ENCODE measurements around the gene CASD1. TPM values are rescaled to one million over a fixed set of nuclear protein-coding genes. Genes with fewer than 3 reads are reported as not detected.

Gene CASD1
- polyA plus RNA-seq, 2 of the 4 experiments (the other 2 are of a cell fraction): 16.3 to 35.4 TPM

DNA sequence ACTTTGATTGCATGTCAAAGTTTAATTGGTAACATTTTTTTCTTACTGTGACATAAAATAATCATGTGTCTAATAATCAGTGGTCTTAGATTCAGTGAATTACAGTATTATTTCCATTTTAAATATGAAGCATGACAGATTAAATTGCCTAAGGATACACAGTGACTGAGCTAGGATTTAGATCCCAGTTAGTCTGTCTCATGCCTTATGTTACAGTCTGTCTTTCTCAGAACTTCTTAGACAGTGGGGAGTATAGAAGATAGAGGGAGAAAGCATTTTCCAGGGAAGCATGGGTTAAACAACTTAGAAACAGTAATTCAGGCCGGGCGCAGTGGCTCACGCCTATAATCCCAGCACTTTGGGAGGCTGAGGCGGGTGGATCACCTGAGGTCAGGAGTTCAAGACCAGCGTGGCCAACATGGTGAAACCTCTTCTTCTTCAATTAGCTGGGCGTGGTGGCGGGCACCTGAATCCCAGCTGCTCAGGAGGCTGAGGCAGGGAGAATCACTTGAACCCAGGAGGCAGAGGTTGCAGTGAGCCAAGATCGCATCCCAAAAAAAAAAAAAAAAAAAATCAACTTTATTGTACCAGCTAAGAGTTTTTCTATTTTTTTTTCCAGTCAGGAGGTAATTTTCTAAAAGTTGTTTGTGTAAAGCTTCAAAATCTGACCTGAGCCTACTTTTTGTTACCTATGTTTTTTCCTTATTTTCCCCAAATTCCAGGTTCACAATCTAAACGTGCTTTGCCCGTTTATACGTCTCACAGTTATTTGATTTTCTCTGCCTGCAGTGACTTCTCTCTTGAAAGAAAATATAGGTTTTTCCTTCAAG lies 3.3 kb downstream of the CASD1 start:
- H3K4me3 ChIP-seq: no peak overlapping the region
- FAIRE-seq (no peak), DNase-seq (ENCODE audit: low read depth in 1 of 2, low spot score in 1 of 2) (no peak), ATAC-seq (no peak)
- peak overlapping the region; percentile 80; the same call in 2 of the 3 replicates for H3K4me2 ChIP-seq
- CTCF ChIA-PET: interaction anchor here (1.2 to 1.5 kb wide), 2 partner anchors 224 to 687 kb away, joined by 3 to 5 read pairs; no protein-coding TSS in a partner anchor
- no peaks in the 10 kb centered on the region for H3K9me3 ChIP-seq
- WGBS (ENCODE audit: missing lambda C conversion rate): 89% methylated on average over 11 of the region's 11 CpGs
- H3K4me1 ChIP-seq: peaks cover 56% of the 10 kb centered on the region
- TF ChIP-seq BHLHE40 (IDR thresholded peaks at IDR 0.05; ENCODE audit: low read depth, low read length) (no peak), HES2 (IDR thresholded peaks at IDR 0.05) (no peak), MAFK (IDR thresholded peaks at IDR 0.05; ENCODE audit: partially characterized antibody) (no peak), ZFP36 (IDR thresholded peaks at IDR 0.05; ENCODE audit: borderline replicate concordance, partially characterized antibody) (no peak), NFE2L2 (conservative IDR thresholded peaks at IDR 0.05; ENCODE audit: low read length) (no peak), PBX3 (IDR thresholded peaks at IDR 0.05) (no peak), CEBPB (IDR thresholded peaks at IDR 0.05) (no peak), NPAS2 (CRISPR knock-in tag; IDR thresholded peaks at IDR 0.05; ENCODE audit: borderline replicate concordance) (no peak), E2F6 (IDR thresholded peaks at IDR 0.05; ENCODE audit: borderline replicate concordance, low read depth) (no peak), KDM5A (IDR thresholded peaks at IDR 0.05) (no peak)
- TF ChIP-seq, protein P1, sequence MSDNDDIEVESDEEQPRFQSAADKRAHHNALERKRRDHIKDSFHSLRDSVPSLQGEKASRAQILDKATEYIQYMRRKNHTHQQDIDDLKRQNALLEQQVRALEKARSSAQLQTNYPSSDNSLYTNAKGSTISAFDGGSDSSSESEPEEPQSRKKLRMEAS (IDR thresholded peaks at IDR 0.05): no peak
- no peak overlapping the region for H3K27ac ChIP-seq
- POLR2A ChIA-PET: no interaction called here

DNA sequence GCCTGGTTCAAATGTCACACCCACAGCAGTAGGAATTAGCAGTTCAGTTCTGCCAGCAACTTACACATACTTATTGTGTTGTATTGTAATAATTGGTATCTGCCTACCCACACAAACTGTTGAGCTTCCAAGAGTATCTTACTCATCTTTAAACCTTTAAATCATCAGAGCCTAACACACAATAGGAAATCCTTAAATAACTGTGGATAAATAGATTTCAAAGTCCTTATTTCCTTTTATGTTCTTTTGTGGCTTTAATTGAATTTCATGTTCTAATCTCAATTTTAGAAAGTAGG lies 3.9 kb downstream of the CASD1 start:
- ChIA-PET POLR2A (no interaction called here), CTCF (no interaction called here)
- no peak for TF ChIP-seq SMC3 (IDR thresholded peaks at IDR 0.05)
- TF ChIP-seq RARB (CRISPR knock-in tag; IDR thresholded peaks at IDR 0.05): no peak
- no peak for TF ChIP-seq ZC3H11A (IDR thresholded peaks at IDR 0.05)
- Histone ChIP-seq H3K4me1 (peaks cover 50% of the 10 kb centered on the region), H3K9me3 (no peaks in the 10 kb centered on the region), H3K27ac (no peak overlapping the region), H3K4me2 (peak overlapping the region; percentile 1; the same call in 1 of the 3 replicates), H3K4me3 (no peak overlapping the region)
- FAIRE-seq (no peak), DNase-seq (ENCODE audit: low read depth in 1 of 2, low spot score in 1 of 2) (no peak), ATAC-seq (no peak)

DNA sequence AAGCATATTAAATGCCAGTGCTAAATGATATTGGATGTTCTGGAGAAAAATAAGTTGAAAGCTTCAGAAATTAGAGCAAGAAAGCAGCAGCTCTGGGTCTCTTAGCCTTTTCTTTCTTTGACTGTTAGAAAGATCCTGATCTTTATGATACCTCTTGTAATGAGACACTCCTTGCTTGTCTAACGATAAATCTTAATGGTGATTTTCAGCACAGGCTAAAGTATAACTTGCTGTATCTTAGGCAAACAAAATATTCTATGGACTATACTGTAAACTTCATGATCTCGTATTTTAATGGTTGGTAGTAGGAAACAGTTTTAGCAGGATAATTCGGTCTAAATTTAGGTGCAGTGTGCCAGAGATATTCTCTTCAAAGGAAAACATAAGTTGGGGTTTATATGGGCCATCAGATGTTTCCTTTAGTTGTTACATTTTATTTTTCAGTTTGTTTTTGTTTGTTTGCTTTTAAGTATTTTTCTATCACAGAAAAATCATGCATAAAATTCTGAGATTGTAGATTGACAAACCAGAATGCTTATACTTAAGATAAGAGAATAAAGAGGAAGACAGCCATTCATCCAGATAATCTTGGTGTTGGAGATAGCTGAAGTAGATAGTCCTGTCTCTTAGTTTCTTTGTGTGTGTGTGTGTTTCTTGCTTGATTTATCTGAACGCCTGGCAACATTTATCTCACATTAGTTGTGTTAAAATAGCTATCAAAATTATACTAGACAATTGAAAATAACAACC lies 4.7 kb downstream of the CASD1 start:
- TF ChIP-seq RARB (CRISPR knock-in tag; IDR thresholded peaks at IDR 0.05) (no peak), HOXB5 (CRISPR knock-in tag; IDR thresholded peaks at IDR 0.05) (no peak), PBX3 (IDR thresholded peaks at IDR 0.05) (no peak), CBX8 (IDR thresholded peaks at IDR 0.05) (no peak), RFX5 (IDR thresholded peaks at IDR 0.05) (no peak), BHLHE40 (IDR thresholded peaks at IDR 0.05; ENCODE audit: low read depth, low read length) (no peak), ZNF302 (CRISPR knock-in tag; IDR thresholded peaks at IDR 0.05) (no peak), JUN (IDR thresholded peaks at IDR 0.05) (no peak), ZFP36 (IDR thresholded peaks at IDR 0.05; ENCODE audit: borderline replicate concordance, partially characterized antibody) (no peak), ESRRA (IDR thresholded peaks at IDR 0.05; ENCODE audit: borderline replicate concordance, low read length) (no peak), FOSL2 (IDR thresholded peaks at IDR 0.05) (no peak), FOSL2 (CRISPR knock-in tag; IDR thresholded peaks at IDR 0.05) (no peak), CHD4 (IDR thresholded peaks at IDR 0.05; ENCODE audit: borderline replicate concordance) (no peak), POLR2AphosphoS2 (conservative IDR thresholded peaks at IDR 0.05; ENCODE audit: low read length) (no peak), NPAS2 (CRISPR knock-in tag; IDR thresholded peaks at IDR 0.05; ENCODE audit: borderline replicate concordance) (no peak), KDM1A (IDR thresholded peaks at IDR 0.05; ENCODE audit: low read depth) (no peak)
- TF ChIP-seq, protein P2, sequence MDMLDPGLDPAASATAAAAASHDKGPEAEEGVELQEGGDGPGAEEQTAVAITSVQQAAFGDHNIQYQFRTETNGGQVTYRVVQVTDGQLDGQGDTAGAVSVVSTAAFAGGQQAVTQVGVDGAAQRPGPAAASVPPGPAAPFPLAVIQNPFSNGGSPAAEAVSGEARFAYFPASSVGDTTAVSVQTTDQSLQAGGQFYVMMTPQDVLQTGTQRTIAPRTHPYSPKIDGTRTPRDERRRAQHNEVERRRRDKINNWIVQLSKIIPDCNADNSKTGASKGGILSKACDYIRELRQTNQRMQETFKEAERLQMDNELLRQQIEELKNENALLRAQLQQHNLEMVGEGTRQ (IDR thresholded peaks at IDR 0.05): no peak
- Histone ChIP-seq H3K4me1 (peaks cover 43% of the 10 kb centered on the region), H3K4me2 (peak overlapping the region; percentile 33; the same call in 2 of the 3 replicates), H3K9me3 (no peaks in the 10 kb centered on the region), H3K27ac (no peak overlapping the region), H3K4me3 (no peak overlapping the region)
- DNase-seq (ENCODE audit: low read depth in 1 of 2, low spot score in 1 of 2) (no peak), ATAC-seq (no peak), FAIRE-seq (peak; percentile 59)
- WGBS (ENCODE audit: missing lambda C conversion rate): 70% methylated on average over 4 of the region's 4 CpGs
- ChIA-PET CTCF (no interaction called here), POLR2A (no interaction called here)
